Measurements from ENCODE around the gene MRGPRE. TPM values are rescaled to one million over a fixed set of nuclear protein-coding genes. Genes with fewer than 3 reads are reported as not detected.
A peak's percentile ranks its signal among the peaks of the same experiment; 100 is the strongest.

MRGPRE gene
- total and polyA plus RNA-seq, 10 donors = 0.41 to 1.9 (median 1.2) TPM; not detected in 6

GRCh38 chr11:3213659-3214419, 18.4 kb downstream of the MRGPRE start:
- TF ChIP-seq POLR2AphosphoS5 (IDR thresholded peaks at IDR 0.05) (no peak), POLR2A (IDR thresholded peaks at IDR 0.05) (no peak)
- TF ChIP-seq, protein P1, sequence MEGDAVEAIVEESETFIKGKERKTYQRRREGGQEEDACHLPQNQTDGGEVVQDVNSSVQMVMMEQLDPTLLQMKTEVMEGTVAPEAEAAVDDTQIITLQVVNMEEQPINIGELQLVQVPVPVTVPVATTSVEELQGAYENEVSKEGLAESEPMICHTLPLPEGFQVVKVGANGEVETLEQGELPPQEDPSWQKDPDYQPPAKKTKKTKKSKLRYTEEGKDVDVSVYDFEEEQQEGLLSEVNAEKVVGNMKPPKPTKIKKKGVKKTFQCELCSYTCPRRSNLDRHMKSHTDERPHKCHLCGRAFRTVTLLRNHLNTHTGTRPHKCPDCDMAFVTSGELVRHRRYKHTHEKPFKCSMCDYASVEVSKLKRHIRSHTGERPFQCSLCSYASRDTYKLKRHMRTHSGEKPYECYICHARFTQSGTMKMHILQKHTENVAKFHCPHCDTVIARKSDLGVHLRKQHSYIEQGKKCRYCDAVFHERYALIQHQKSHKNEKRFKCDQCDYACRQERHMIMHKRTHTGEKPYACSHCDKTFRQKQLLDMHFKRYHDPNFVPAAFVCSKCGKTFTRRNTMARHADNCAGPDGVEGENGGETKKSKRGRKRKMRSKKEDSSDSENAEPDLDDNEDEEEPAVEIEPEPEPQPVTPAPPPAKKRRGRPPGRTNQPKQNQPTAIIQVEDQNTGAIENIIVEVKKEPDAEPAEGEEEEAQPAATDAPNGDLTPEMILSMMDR (IDR thresholded peaks at IDR 0.05 in 8 of 11, conservative IDR thresholded peaks at IDR 0.05 in 3 of 11) = no peak
- WGBS, 5 donors = 61 to 75% (median 68%) methylated on average over 24 of the region's 24 CpGs
- H3K36me3 ChIP-seq = no peaks in the 10 kb centered on the region
- H3K9me3 ChIP-seq = peaks cover 0 to 23% (median 18%) of the 10 kb centered on the region in 8 donors
- no peak overlapping the region for H3K4me3 ChIP-seq
- H3K27me3 ChIP-seq (replicated peaks in 1 of 7) = peaks cover 0 to 42% (median 0%) of the 10 kb centered on the region in 7 donors
- no peak overlapping the region for H3K27ac ChIP-seq
- peak; percentile 42 for DNase-seq
- intact Hi-C loops (cut with DNase I; ENCODE audit: low total_unique reads) = no loop called here
- peaks cover 0 to 14% (median 0%) of the 10 kb centered on the region in 6 donors for H3K4me1 ChIP-seq

GRCh38 chr11:3208272-3208671, 23.9 kb downstream of the MRGPRE start:
- DNase-seq = peak; percentile 46
- Histone ChIP-seq H3K36me3 (no peaks in the 10 kb centered on the region), H3K9me3 (peaks cover 0 to 23% (median 18%) of the 10 kb centered on the region in 8 donors), H3K4me3 (no peak overlapping the region), H3K27me3 (replicated peaks in 1 of 7) (peaks cover 0 to 21% (median 5%) of the 10 kb centered on the region in 7 donors), H3K4me1 (peaks cover 0 to 28% (median 12%) of the 10 kb centered on the region in 6 donors), H3K27ac (no peak overlapping the region)
- intact Hi-C loops (cut with DNase I; ENCODE audit: low total_unique reads) = no loop called here
- TF ChIP-seq, protein P1 (IDR thresholded peaks at IDR 0.05 in 8 of 11, conservative IDR thresholded peaks at IDR 0.05 in 3 of 11) = no peak
- TF ChIP-seq POLR2A (IDR thresholded peaks at IDR 0.05) (no peak), POLR2AphosphoS5 (IDR thresholded peaks at IDR 0.05) (no peak)
- 72 to 90% (median 89%) methylated on average over 6 of the region's 6 CpGs for WGBS, 5 donors

DNA sequence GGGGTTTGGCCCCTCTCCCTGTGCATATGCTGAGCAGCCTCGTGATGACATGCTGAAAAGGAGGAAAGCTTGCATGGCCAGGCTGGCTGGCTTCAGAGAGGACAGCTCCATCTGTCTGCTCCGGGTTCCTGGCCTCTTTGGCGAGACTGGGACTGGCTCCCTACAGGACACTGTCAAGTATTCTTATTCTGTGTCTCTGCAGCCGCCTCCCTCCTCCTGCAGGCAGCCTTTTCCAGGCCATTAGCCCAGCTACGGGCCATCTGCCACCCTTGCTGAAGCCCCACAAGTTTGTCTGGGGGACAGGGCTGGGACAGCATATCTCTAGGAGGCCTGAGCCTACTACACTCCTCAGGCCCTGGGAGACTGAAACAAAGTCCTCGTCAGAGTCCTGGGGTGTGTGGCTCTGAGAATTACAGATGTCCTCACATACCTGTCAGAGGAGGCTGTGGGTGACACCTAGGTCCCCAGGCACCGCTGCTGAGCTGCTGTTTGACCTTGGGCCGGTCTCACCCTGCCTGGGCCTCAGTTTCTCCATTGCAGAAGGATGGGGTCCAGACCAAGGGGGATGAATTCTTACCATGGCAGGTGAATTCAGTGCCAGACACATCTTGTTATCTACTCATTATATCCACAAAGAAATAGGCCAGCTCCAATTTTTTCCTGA, 24.6 kb downstream of the MRGPRE start:
- intact Hi-C loops (cut with DNase I; ENCODE audit: low total_unique reads) = no loop called here
- no peaks in the 10 kb centered on the region for H3K36me3 ChIP-seq
- 71 to 84% (median 80%) methylated on average over 8 of the region's 8 CpGs for WGBS, 5 donors
- DNase-seq = peak; percentile 61
- peaks cover 0 to 27% (median 10%) of the 10 kb centered on the region in 7 donors for H3K27me3 ChIP-seq (replicated peaks in 1 of 7)
- no peak overlapping the region for H3K27ac ChIP-seq
- no peak overlapping the region for H3K4me3 ChIP-seq
- TF ChIP-seq POLR2A (IDR thresholded peaks at IDR 0.05) (no peak), POLR2AphosphoS5 (IDR thresholded peaks at IDR 0.05) (no peak)
- TF ChIP-seq, protein P1 (IDR thresholded peaks at IDR 0.05 in 8 of 11, conservative IDR thresholded peaks at IDR 0.05 in 3 of 11) = no peak
- peaks cover 0 to 34% (median 15%) of the 10 kb centered on the region in 6 donors for H3K4me1 ChIP-seq
- peaks cover 0 to 23% (median 18%) of the 10 kb centered on the region in 8 donors for H3K9me3 ChIP-seq

DNA sequence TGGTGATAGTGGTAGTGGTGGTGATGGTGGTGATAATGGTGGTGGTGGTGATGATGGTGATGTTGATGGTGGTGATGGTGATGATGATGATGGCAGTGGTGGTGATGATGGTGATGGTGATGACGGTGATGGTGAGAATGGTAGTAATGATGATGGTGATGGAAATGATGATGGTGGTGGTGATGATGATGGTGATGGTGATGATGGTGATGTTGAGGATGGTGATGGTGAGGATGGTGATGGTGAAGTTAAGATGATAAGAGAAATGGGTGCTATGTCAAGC, 25.4 kb downstream of the MRGPRE start:
- peaks cover 0 to 21% (median 16%) of the 10 kb centered on the region in 8 donors for H3K9me3 ChIP-seq
- intact Hi-C loops (cut with DNase I; ENCODE audit: low total_unique reads) = no loop called here
- no peak for DNase-seq
- no peak overlapping the region for H3K27ac ChIP-seq
- H3K27me3 ChIP-seq (replicated peaks in 1 of 7) = peaks cover 0 to 35% (median 18%) of the 10 kb centered on the region in 7 donors
- H3K4me3 ChIP-seq = no peak overlapping the region
- WGBS, 5 donors = 91 to 100% (median 96%) methylated on average over 1 of the region's 1 CpG
- no peaks in the 10 kb centered on the region for H3K36me3 ChIP-seq
- peaks cover 0 to 39% (median 17%) of the 10 kb centered on the region in 6 donors for H3K4me1 ChIP-seq
- TF ChIP-seq, protein P1 (IDR thresholded peaks at IDR 0.05 in 8 of 11, conservative IDR thresholded peaks at IDR 0.05 in 3 of 11) = no peak
- TF ChIP-seq POLR2AphosphoS5 (IDR thresholded peaks at IDR 0.05) = no peak
- TF ChIP-seq POLR2A (IDR thresholded peaks at IDR 0.05) = no peak

Data from spleen (tissue), 11 donors.